ENCODE results near the gene STK38L.

DNA sequence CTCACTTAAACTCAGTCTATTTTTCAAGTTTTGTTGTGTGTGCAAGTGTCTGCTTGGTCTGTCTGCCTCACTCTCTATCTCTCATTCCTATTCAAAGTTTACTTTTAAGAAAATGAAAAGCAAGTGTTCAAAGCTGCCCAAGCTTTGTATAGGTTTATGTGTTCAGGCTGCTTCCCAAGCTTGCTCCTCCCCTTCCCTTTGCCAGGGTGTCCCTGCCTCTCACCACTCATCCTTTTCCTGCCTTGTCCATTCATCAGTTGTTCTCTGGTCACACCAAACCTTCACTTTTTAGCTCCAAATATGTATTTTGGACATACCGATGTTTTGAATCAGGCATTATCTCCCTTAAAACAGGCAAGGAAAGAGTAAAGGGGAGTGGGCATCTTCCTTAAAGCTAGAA is 41.3 kb downstream of the STK38L start:
- TF ChIP-seq CTCF (IDR thresholded peaks at IDR 0.05) (no peak), POLR2A (IDR thresholded peaks at IDR 0.05) (no peak)

All from adrenal gland (tissue), 5 donors.